ENCODE results near the gene EME2. TPM values are rescaled to one million over a fixed set of nuclear protein-coding genes. Genes with fewer than 3 reads are reported as not detected.
A peak's percentile ranks its signal among the peaks of the same experiment; 100 is the strongest.

Gene EME2
- total RNA-seq, 4 donors from 2014 or later, result 12.8 to 31.8 (median 22.0) TPM

- no peak overlapping the region for H3K4me3 ChIP-seq (replicated peaks in 1 of 3)
- H3K36me3 ChIP-seq, result peaks cover 18 to 26% of the 10 kb centered on the region in 2 donors
- WGBS, 2 donors, result 81 to 86% methylated on average over 6 of the region's 6 CpGs
- no peaks in the 10 kb centered on the region for H3K9me3 ChIP-seq
- no peak for DNase-seq
- H3K4me1 ChIP-seq, result peaks cover 14 to 28% of the 10 kb centered on the region in 2 donors
- no peak for TF ChIP-seq CTCF (IDR thresholded peaks at IDR 0.05)
- TF ChIP-seq POLR2A (IDR thresholded peaks at IDR 0.05), result no peak
- intact Hi-C loops (cut with DNase I), result no loop called here
- no peak overlapping the region for H3K27ac ChIP-seq
- H3K27me3 ChIP-seq, result no peaks in the 10 kb centered on the region
Observed at GRCh38 chr16:1780677-1781072, 8.1 kb downstream of the EME2 start.

GRCh38 chr16:1781254-1781653, 8.6 kb downstream of the EME2 start:
- Histone ChIP-seq H3K9me3 (no peaks in the 10 kb centered on the region), H3K4me3 (replicated peaks in 1 of 3) (peak overlapping the region in 2 of 3 donors; percentile 72 to 77), H3K4me1 (peaks cover 14 to 28% of the 10 kb centered on the region in 2 donors), H3K27ac (no peak overlapping the region), H3K36me3 (peaks cover 18 to 26% of the 10 kb centered on the region in 2 donors), H3K27me3 (no peaks in the 10 kb centered on the region)
- TF ChIP-seq POLR2A (IDR thresholded peaks at IDR 0.05) (no peak), CTCF (IDR thresholded peaks at IDR 0.05) (no peak)
- 75 to 76% methylated on average over 12 to 19 of the region's 20 CpGs for WGBS, 2 donors
- intact Hi-C loops (cut with DNase I), result no loop called here
- no peak for DNase-seq

GRCh38 chr16:1781758-1782407, 9.3 kb downstream of the EME2 start:
- H3K4me1 ChIP-seq, result peaks cover 14 to 28% of the 10 kb centered on the region in 2 donors
- intact Hi-C loops (cut with DNase I), result no loop called here
- no peaks in the 10 kb centered on the region for H3K9me3 ChIP-seq
- H3K4me3 ChIP-seq (replicated peaks in 1 of 3), result peak overlapping the region; percentile 61 to 77 (median 72)
- 1 to 4% methylated on average over 21 to 36 of the region's 70 CpGs for WGBS, 2 donors
- peak; percentile 30 to 38 for DNase-seq
- no peaks in the 10 kb centered on the region for H3K27me3 ChIP-seq
- TF ChIP-seq POLR2A (IDR thresholded peaks at IDR 0.05) (no peak), CTCF (IDR thresholded peaks at IDR 0.05) (no peak)
- H3K27ac ChIP-seq, result peak overlapping the region in 1 of 3 donors; percentile 60
- peaks cover 17 to 21% of the 10 kb centered on the region in 2 donors for H3K36me3 ChIP-seq

- 0% methylated on average over 1 to 7 of the region's 102 CpGs for WGBS, 2 donors
- peaks cover 14 to 28% of the 10 kb centered on the region in 2 donors for H3K4me1 ChIP-seq
- H3K9me3 ChIP-seq, result no peaks in the 10 kb centered on the region
- peak within 1 kb of the TSS; percentile 61 to 92 (median 75) for H3K4me3 ChIP-seq (replicated peaks in 1 of 3)
- TF ChIP-seq POLR2A (IDR thresholded peaks at IDR 0.05) (peak in 1 of 2 donors; percentile 66), CTCF (IDR thresholded peaks at IDR 0.05) (no peak)
- DNase-seq, result peak; percentile 100
- H3K36me3 ChIP-seq, result peaks cover 13 to 15% of the 10 kb centered on the region in 2 donors
- intact Hi-C loops (cut with DNase I), result no loop called here
- H3K27ac ChIP-seq, result peak within 1 kb of the TSS in 1 of 3 donors; percentile 60
- no peaks in the 10 kb centered on the region for H3K27me3 ChIP-seq
Observed at GRCh38 chr16:1782408-1783264, 10.0 kb downstream of the EME2 start, which contains the start of the genes NUBP2 and SPSB3. Gene NUBP2 (plus strand): TSS chr16:1782960. CDS start chr16:1783021, 61 bp downstream. Gene SPSB3 (minus strand): TSS chr16:1782571. CDS start chr16:1781483, 1,088 bp downstream.

All from thyroid gland (tissue), 4 donors.